H1 (cell line): ENCODE measurements around the gene TTL. TPM values are rescaled to one million over a fixed set of nuclear protein-coding genes. Genes with fewer than 3 reads are reported as not detected.
"Not testable (repeated sequence)": the region's sequence is repeated elsewhere in the genome, so short reads cannot be mapped to it uniquely, and the experiment has no call there.

ENCODE experiments used
- CTCF ChIA-PET: fragments of 300-600 bp; sonication (Branson Sonifier 250); formaldehyde crosslinking; loops from one replicate; lab custom pipeline; 2021; ENCODE audit not compliant: partially characterized antibody; lab: Charles Lee
- POLR2A ChIA-PET: fragments of 300-600 bp; sonication (Branson Sonifier 250); formaldehyde crosslinking; loops from one replicate; lab custom pipeline; 2021; ENCODE audit warnings: inconsistent platforms; ENCODE audit not compliant: partially characterized antibody; lab: Charles Lee
- DNase-seq, 2 experiments: peaks; one replicate each; pipeline versions ENCODE4 v3.0.0 to v3.0.0-alpha.2; 2010 to 2022; ENCODE audit warnings: low spot score in 2 of 2, low read depth in 1 of 2, mixed read lengths in 1 of 2
- FAIRE-seq: peaks from 2 replicates; lab custom pipeline; 2011; peaks lifted over from hg19 to GRCh38; lab: Jason Lieb, UNC
- H2AFZ ChIP-seq: 2 replicates; pipeline ENCODE4 v1.8.1; 2012; ENCODE audit warnings: low read length, inconsistent platforms
- H2AK5ac ChIP-seq: 2 replicates; pipeline ENCODE4 v1.6.1; 2013; ENCODE audit warnings: low read depth, low read length
- H2BK120ac ChIP-seq: replicated peaks from 2 replicates; pipeline ENCODE3; 2013; ENCODE audit warnings: low read depth, low read length, inconsistent platforms
- H2BK12ac ChIP-seq: 2 replicates; pipeline ENCODE4 v1.6.1; 2013; ENCODE audit warnings: low read depth, low read length
- H2BK15ac ChIP-seq: 2 replicates; pipeline ENCODE4 v1.6.1; 2013; ENCODE audit warnings: low read length
- H2BK20ac ChIP-seq: 2 replicates; pipeline ENCODE4 v1.6.1; 2013; ENCODE audit warnings: low read length
- H2BK5ac ChIP-seq: 2 replicates; pipeline ENCODE4 v1.6.1; 2013; ENCODE audit warnings: low read depth, low read length
- H3K14ac ChIP-seq: 2 replicates; pipeline ENCODE4 v1.6.1; 2013; ENCODE audit warnings: inconsistent platforms; ENCODE audit not compliant: insufficient read length
- H3K18ac ChIP-seq: 2 replicates; pipeline ENCODE4 v1.6.1; 2013; ENCODE audit warnings: low read length; ENCODE audit errors: extremely low read depth
- H3K23ac ChIP-seq: 2 replicates; pipeline ENCODE4 v1.6.1; 2013; ENCODE audit warnings: inconsistent platforms; ENCODE audit not compliant: insufficient read length
- H3K23me2 ChIP-seq: 2 replicates; pipeline ENCODE4 v1.6.1; 2013; ENCODE audit warnings: low read depth, low read length
- H3K27ac ChIP-seq: 2 replicates; pipeline ENCODE4 v1.6.1; 2011; ENCODE audit warnings: low read depth, low read length, inconsistent platforms
- H3K27me3 ChIP-seq, 4 experiments: replicated peaks in 1 of 4; 1 replicate in 1 of 4; 2 replicates in 3 of 4; pipeline versions ENCODE4 v1.6.1 to v1.8.1; 2011 to 2013; ENCODE audit warnings: low read length in 3 of 4, mild to moderate bottlenecking in 3 of 4, inconsistent platforms in 2 of 4, mixed read lengths in 2 of 4, moderate library complexity in 1 of 4; ENCODE audit not compliant: control insufficient read depth in 3 of 4, insufficient read depth in 3 of 4; ENCODE audit errors: extremely low read depth in 1 of 4
- H3K36me3 ChIP-seq, 4 experiments: 2 replicates each; pipeline versions ENCODE4 v1.6.1 to v1.8.1; 2011 to 2013; ENCODE audit warnings: mild to moderate bottlenecking in 4 of 4, low read length in 3 of 4, moderate library complexity in 2 of 4, control low read depth in 1 of 4, inconsistent platforms in 1 of 4; ENCODE audit not compliant: insufficient read depth in 4 of 4, control insufficient read depth in 2 of 4
- H3K4ac ChIP-seq: replicated peaks from 2 replicates; pipeline ENCODE3; 2013; ENCODE audit warnings: low read length, low read depth, mixed read lengths, inconsistent platforms; ENCODE audit not compliant: insufficient read length
- H3K4me1 ChIP-seq, 4 experiments: replicated peaks in 1 of 4; 1 replicate in 1 of 4; 2 replicates in 3 of 4; pipeline versions ENCODE4 v1.6.1 to v1.8.1; 2011 to 2013; ENCODE audit warnings: low read length in 3 of 4, inconsistent platforms in 2 of 4, mixed read lengths in 1 of 4; ENCODE audit not compliant: insufficient read depth in 4 of 4, control insufficient read depth in 3 of 4
- H3K4me2 ChIP-seq, 2 experiments: 2 replicates each; pipeline versions ENCODE4 v1.6.1 to v1.8.1; 2011 to 2013; ENCODE audit warnings: low read depth in 2 of 2, low read length in 2 of 2, control low read depth in 1 of 2, inconsistent platforms in 1 of 2, mild to moderate bottlenecking in 1 of 2; ENCODE audit not compliant: insufficient read depth in 1 of 2
- H3K4me3 ChIP-seq, 4 experiments: fragments of 200-600, 300-600 bp in 1 of 4; sonication (generic), shearing (Covaris generic), sonication (Bioruptor Twin) in 1 of 4; 2 replicates each; pipeline versions ENCODE4 v1.5.1 to v1.8.1; 2011 to 2016; ENCODE audit warnings: low read length in 4 of 4, low read depth in 3 of 4, control low read depth in 2 of 4, inconsistent platforms in 2 of 4, mild to moderate bottlenecking in 2 of 4, mixed read lengths in 1 of 4, moderate library complexity in 1 of 4; ENCODE audit not compliant: insufficient read depth in 2 of 4; ENCODE audit errors: extremely low read depth in 1 of 4
- H3K56ac ChIP-seq: replicated peaks from 2 replicates; pipeline ENCODE3; 2013; ENCODE audit warnings: low read depth, mild to moderate bottlenecking, mixed read lengths, low read length, inconsistent platforms; ENCODE audit not compliant: insufficient read length
- H3K79me1 ChIP-seq: 2 replicates; pipeline ENCODE4 v1.6.1; 2013; ENCODE audit warnings: low read depth, low read length, control low read depth
- H3K79me2 ChIP-seq, 2 experiments: 2 replicates each; pipeline versions ENCODE4 v1.6.1 to v1.8.1; 2012 to 2013; ENCODE audit warnings: low read length in 2 of 2, mild to moderate bottlenecking in 2 of 2, inconsistent platforms in 1 of 2; ENCODE audit not compliant: insufficient read depth in 2 of 2, control insufficient read depth in 1 of 2
- H3K9ac ChIP-seq, 4 experiments: replicated peaks in 1 of 4; 1 replicate in 1 of 4; 2 replicates in 3 of 4; pipeline versions ENCODE4 v1.6.1 to v1.8.1; 2011 to 2013; ENCODE audit warnings: low read depth in 3 of 4, low read length in 3 of 4, control low read depth in 2 of 4, mild to moderate bottlenecking in 2 of 4, moderate library complexity in 2 of 4, inconsistent platforms in 1 of 4; ENCODE audit errors: extremely low read depth in 1 of 4
- H3K9me3 ChIP-seq, 2 experiments: 2 replicates each; pipeline versions ENCODE4 v1.6.1 to v1.8.1; 2012 to 2013; ENCODE audit warnings: mild to moderate bottlenecking in 2 of 2, moderate library complexity in 2 of 2, control low read depth in 1 of 2, inconsistent platforms in 1 of 2, low read depth in 1 of 2, low read length in 1 of 2, mixed read lengths in 1 of 2; ENCODE audit not compliant: insufficient read depth in 2 of 2
- H4K20me1 ChIP-seq, 2 experiments: replicated peaks in 1 of 2; 2 replicates each; pipeline versions ENCODE3 to v1.8.1; 2011 to 2013; ENCODE audit warnings: inconsistent platforms in 2 of 2, low read length in 2 of 2, mild to moderate bottlenecking in 1 of 2; ENCODE audit not compliant: insufficient read depth in 2 of 2, control insufficient read depth in 1 of 2
- H4K5ac ChIP-seq: 2 replicates; pipeline ENCODE4 v1.6.1; 2013; ENCODE audit warnings: low read length, low read depth, mixed read lengths, inconsistent platforms; ENCODE audit not compliant: insufficient read length
- H4K8ac ChIP-seq: 2 replicates; pipeline ENCODE4 v1.8.0; 2013; ENCODE audit warnings: mild to moderate bottlenecking, moderate library complexity, low read length, inconsistent platforms; ENCODE audit not compliant: insufficient read depth; ENCODE audit errors: extremely low read depth
- H4K91ac ChIP-seq: replicated peaks from 2 replicates; pipeline ENCODE3; 2013; ENCODE audit warnings: low read length, mixed read lengths, inconsistent platforms; ENCODE audit not compliant: insufficient read length
- WGBS, 2 experiments: shearing (Covaris generic) in 1 of 2; methylation state at CpG; one replicate each; pipeline versions ENCODE4 v1.1.6 to v1.1.7; 2013 to 2015; ENCODE audit warnings: low lambda C conversion rate in 2 of 2, mixed read lengths in 2 of 2, inconsistent platforms in 1 of 2, low coverage in 1 of 2, missing lambda C conversion rate in 1 of 2; ENCODE audit not compliant: insufficient replicate concordance in 2 of 2, insufficient coverage in 1 of 2, insufficient read length in 1 of 2; ENCODE audit errors: extremely low coverage in 1 of 2, missing lambda C conversion rate in 1 of 2; 5-methylcytosine and 5-hydroxymethylcytosine counted together
- polyA plus RNA-seq, 7 experiments: library from polyadenylated mRNA; depleted of rRNA in 3 of 7; stranded (reverse) in 5 of 7; unstranded in 2 of 7; fragments of >200 nt in 5 of 7; fragments of 200-250 nt in 2 of 7; gene quantifications; 1 replicate in 5 of 7; 2 replicates in 1 of 7; 4 replicates in 1 of 7; pipeline versions ENCODE4 v1.2.1 to v1.2.3, GENCODE V29; 2011 to 2013; ENCODE audit warnings: missing spikeins in 2 of 7, mixed read lengths in 2 of 7
- total RNA-seq: library from RNA; stranded (reverse); fragmentation: NEBNext Ultra II Directional; extraction: Animal tissue kit (Norgen Biotek cat#: 25700); gene quantifications from 2 replicates; pipeline ENCODE4 v1.2.1, GENCODE V29; 2021

Gene TTL
- total and polyA plus RNA-seq, 2 of the 8 experiments (the other 6 are each of a cell fraction or from before 2014, with no cell fraction given) = 17.5 to 57.1 TPM

DNA sequence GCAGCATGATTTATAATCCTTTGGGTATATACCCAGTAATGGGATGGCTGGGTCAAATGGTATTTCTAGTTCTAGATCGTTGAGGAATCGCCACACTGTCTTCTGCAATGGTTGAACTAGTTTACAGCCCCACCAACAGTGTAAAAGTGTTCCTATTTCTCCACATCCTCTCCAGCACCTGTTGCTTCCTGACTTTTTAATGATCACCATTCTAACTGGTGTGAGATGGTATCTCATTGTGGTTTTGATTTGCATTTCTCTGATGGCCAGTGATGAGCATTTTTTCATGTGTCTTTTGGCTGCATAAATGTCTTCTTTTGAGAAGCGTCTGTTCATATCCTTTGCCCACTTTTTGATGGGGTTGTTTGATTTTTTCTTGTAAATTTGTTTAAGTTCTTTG lies 42.3 kb downstream of the TTL start:
- H3K4me2 ChIP-seq, H4K5ac ChIP-seq, H3K27me3 ChIP-seq, H3K79me2 ChIP-seq, H4K91ac ChIP-seq, H2AFZ ChIP-seq, H2BK20ac ChIP-seq, H3K9ac ChIP-seq, H2BK120ac ChIP-seq, H3K4me3 ChIP-seq, H3K4ac ChIP-seq, H3K23ac ChIP-seq, FAIRE-seq, H3K4me1 ChIP-seq, CTCF ChIA-PET, H3K18ac ChIP-seq, H2BK12ac ChIP-seq, H3K9me3 ChIP-seq, H3K14ac ChIP-seq, H4K20me1 ChIP-seq, H2BK5ac ChIP-seq, POLR2A ChIA-PET, H3K56ac ChIP-seq, H2AK5ac ChIP-seq, H3K27ac ChIP-seq, H3K23me2 ChIP-seq, H4K8ac ChIP-seq, H3K79me1 ChIP-seq, H2BK15ac ChIP-seq, DNase-seq: not testable (repeated sequence)
- peaks cover 3 to 24% (median 16%) of the 10 kb centered on the region in 4 experiments; a peak in 7 of 8 replicates for H3K36me3 ChIP-seq
- 92% methylated on average over 3 of the region's 3 CpGs; no CpG with 5 or more reads in 1 of the 2 experiments for WGBS, 2 experiments
